ENCODE results near the gene TPST1.
"Not testable (repeated sequence)": the region's sequence is repeated elsewhere in the genome, so short reads cannot be mapped to it uniquely, and the experiment has no call there.

TPST1 gene

GRCh38 chr7:66204822-66205740 is at the start of gene TPST1:
TPST1 (plus strand) TSS chr7:66205334; CDS start chr7:66240426, 35,092 bp downstream.
- DNase-seq (ENCODE audit: low read depth in 2 of 2): peak; percentile 57 to 70

GRCh38 chr7:66156035-66156434 is 49.1 kb upstream of the TPST1 start:
- DNase-seq (ENCODE audit: low read depth in 2 of 2): not testable (repeated sequence)

- DNase-seq (ENCODE audit: low read depth in 2 of 2): no peak
Observed at GRCh38 chr7:66157060-66157459, 48.1 kb upstream of the TPST1 start.

- no peak for DNase-seq (ENCODE audit: low read depth in 2 of 2)
Observed at GRCh38 chr7:66162622-66163021, 42.5 kb upstream of the TPST1 start.

- no peak for DNase-seq (ENCODE audit: low read depth in 2 of 2)
Observed at GRCh38 chr7:66163186-66163610, 41.9 kb upstream of the TPST1 start.

GRCh38 chr7:66164356-66164755 is 40.8 kb upstream of the TPST1 start:
- DNase-seq (ENCODE audit: low read depth in 2 of 2): no peak

- DNase-seq (ENCODE audit: low read depth in 2 of 2): no peak
Observed at GRCh38 chr7:66167773-66168387, 37.3 kb upstream of the TPST1 start.

GRCh38 chr7:66169616-66170015 is 35.5 kb upstream of the TPST1 start:
- no peak for DNase-seq (ENCODE audit: low read depth in 2 of 2)

- no peak for DNase-seq (ENCODE audit: low read depth in 2 of 2)
Observed at GRCh38 chr7:66170309-66171231, 34.6 kb upstream of the TPST1 start.

- not testable (repeated sequence) for DNase-seq (ENCODE audit: low read depth in 2 of 2)
Observed at GRCh38 chr7:66172536-66173401, 32.4 kb upstream of the TPST1 start.

GRCh38 chr7:66173856-66174255 is 31.3 kb upstream of the TPST1 start:
- no peak for DNase-seq (ENCODE audit: low read depth in 2 of 2)

- DNase-seq (ENCODE audit: low read depth in 2 of 2): not testable (repeated sequence)
Observed at GRCh38 chr7:66175006-66175405, 30.1 kb upstream of the TPST1 start.

- no peak for DNase-seq (ENCODE audit: low read depth in 2 of 2)
Observed at GRCh38 chr7:66176914-66177313, 28.2 kb upstream of the TPST1 start.

GRCh38 chr7:66178258-66178657 is 26.9 kb upstream of the TPST1 start:
- no peak for DNase-seq (ENCODE audit: low read depth in 2 of 2)

- DNase-seq (ENCODE audit: low read depth in 2 of 2): no peak
Observed at GRCh38 chr7:66181329-66181728, 23.8 kb upstream of the TPST1 start.

- no peak for DNase-seq (ENCODE audit: low read depth in 2 of 2)
Observed at GRCh38 chr7:66181845-66182244, 23.3 kb upstream of the TPST1 start.

GRCh38 chr7:66182920-66183319 is 22.2 kb upstream of the TPST1 start:
- no peak for DNase-seq (ENCODE audit: low read depth in 2 of 2)

- DNase-seq (ENCODE audit: low read depth in 2 of 2): no peak
Observed at GRCh38 chr7:66183700-66184099, 21.4 kb upstream of the TPST1 start.

- no peak for DNase-seq (ENCODE audit: low read depth in 2 of 2)
Observed at GRCh38 chr7:66185680-66186187, 19.4 kb upstream of the TPST1 start.

- no peak for DNase-seq (ENCODE audit: low read depth in 2 of 2)
Observed at GRCh38 chr7:66186991-66187390, 18.1 kb upstream of the TPST1 start.

- DNase-seq (ENCODE audit: low read depth in 2 of 2): no peak
Observed at GRCh38 chr7:66187905-66188304, 17.2 kb upstream of the TPST1 start.

Measured in activated CD4-positive, alpha-beta T cell treated with anti-CD3 and anti-CD28 coated beads for 24 hours (primary cell).